K562 (cell line): ENCODE data around the gene G6PC3. TPM values are rescaled to one million over a fixed set of nuclear protein-coding genes. Genes with fewer than 3 reads are reported as not detected.
A peak's percentile ranks its signal among the peaks of the same experiment; 100 is the strongest.

Source experiments
- ESRRB ChIP-seq: fragments of 250-450 bp; sonication (Bioruptor Pico); IDR thresholded peaks from 2 replicates; pipeline ENCODE4 v1.5.0; 2020; ENCODE audit warnings: mild to moderate bottlenecking, moderate library complexity, borderline replicate concordance
- HDAC1 ChIP-seq, 2 experiments: fragments of 450-650 bp; IDR thresholded peaks; 2 replicates each; pipeline ENCODE4 v1.6.1; 2016 to 2017; ENCODE audit warnings: inconsistent platforms in 1 of 2, mild to moderate bottlenecking in 1 of 2, moderate library complexity in 1 of 2
- KLF6 ChIP-seq: fragments of 250-450 bp; sonication (Bioruptor Pico); IDR thresholded peaks from 2 replicates; pipeline ENCODE4 v1.4.0; 2020; ENCODE audit warnings: mild to moderate bottlenecking, moderate library complexity, borderline replicate concordance
- LCOR ChIP-seq: sonication (generic); formaldehyde crosslinking; IDR thresholded peaks from 2 replicates; pipeline ENCODE4 v1.8.0; 2022; ENCODE audit warnings: mild to moderate bottlenecking, missing genetic modification reagents
- MBD2 ChIP-seq: sonication (generic); IDR thresholded peaks from 2 replicates; pipeline ENCODE4 v1.6.1; 2016; ENCODE audit warnings: low read depth, borderline replicate concordance
- RFX5 ChIP-seq: IDR thresholded peaks from 2 replicates; pipeline ENCODE4 v1.6.1; 2011; ENCODE audit warnings: low read depth, mild to moderate bottlenecking, improper control_type of control experiment, low read length
- SMARCA5 ChIP-seq: fragments of 450-650 bp; IDR thresholded peaks from 2 replicates; pipeline ENCODE4 v1.6.1; 2016
- TSHZ1 ChIP-seq: fragments of 250-450 bp; sonication (Bioruptor Pico); IDR thresholded peaks from 2 replicates; pipeline ENCODE4 v1.4.0; 2020; ENCODE audit warnings: mild to moderate bottlenecking, moderate library complexity
- ZKSCAN3 ChIP-seq: fragments of 250-450 bp; sonication (Bioruptor Pico); IDR thresholded peaks from 2 replicates; pipeline ENCODE4 v1.4.0; 2020
- ZNF175 ChIP-seq: fragments of 200-800 bp; sonication (Bioruptor generic); IDR thresholded peaks from 2 replicates; pipeline ENCODE4 v1.6.1; 2016; ENCODE audit warnings: low read depth, mild to moderate bottlenecking, missing genetic modification characterization, missing compliant biosample characterization
- ZNF23 ChIP-seq: fragments of 250-450 bp; sonication (Bioruptor Pico); IDR thresholded peaks from 2 replicates; pipeline ENCODE4 v1.4.0; 2020; ENCODE audit warnings: mild to moderate bottlenecking
- ZNF318 ChIP-seq, 2 experiments: fragments of 450-650 bp; IDR thresholded peaks; 2 replicates each; pipeline ENCODE4 v1.6.1; 2016; ENCODE audit warnings: mild to moderate bottlenecking in 2 of 2, borderline replicate concordance in 1 of 2, low read depth in 1 of 2, moderate library complexity in 1 of 2
- ZNF395 ChIP-seq: fragments of 200-800 bp; sonication (Bioruptor generic); IDR thresholded peaks from 2 replicates; pipeline ENCODE4 v1.6.1; 2017; ENCODE audit warnings: missing genetic modification characterization, missing compliant biosample characterization
- ZNF584 ChIP-seq: fragments of 200-800 bp; sonication (Bioruptor generic); IDR thresholded peaks from 2 replicates; pipeline ENCODE4 v1.6.1; 2016; ENCODE audit warnings: low read depth, mild to moderate bottlenecking, missing genetic modification characterization, missing compliant biosample characterization
- polyA plus RNA-seq, 8 experiments: library from polyadenylated mRNA; depleted of rRNA in 4 of 8; stranded (reverse) in 5 of 8; unstranded in 3 of 8; fragments of >200 nt; fragmentation: Nextera tagmentation in 2 of 8; fragmentation: Illumina TruSeq in 1 of 8; extraction: Ambion mirVana in 2 of 8; extraction: Trizol in 1 of 8; gene quantifications; 2 replicates each; pipeline versions ENCODE4 v1.2.1 to v1.2.3, GENCODE V29; 2011 to 2014; ENCODE audit warnings: inconsistent platforms in 1 of 8, missing spikeins in 1 of 8
- total RNA-seq, 7 experiments: library from RNA; depleted of rRNA in 6 of 7; stranded (reverse); fragments of >200 nt in 6 of 7; fragmentation: Illumina TruSeq in 2 of 7; extraction: Trizol in 2 of 7; gene quantifications; 2 replicates each; pipeline versions ENCODE4 v1.2.1 to v1.2.3, GENCODE V29; 2011 to 2021; ENCODE audit warnings: low replicate concordance in 1 of 7

G6PC3 gene
- total and polyA plus RNA-seq, 9 of the 15 experiments (the other 6 are each of a cell fraction or from before 2014, with no cell fraction given), result 10.4 to 57.8 (median 31.1) TPM

- TF ChIP-seq ZNF318 (IDR thresholded peaks at IDR 0.05; ENCODE audit: borderline replicate concordance in 1 of 2, low read depth in 1 of 2) (no peak), LCOR (CRISPR knock-in tag) (no peak), ZNF175 (CRISPR knock-in tag) (no peak), MBD2 (0 out of 2 replicates have a peak, but pooled peaks have one; percentile 7), ESRRB (CRISPR knock-in tag) (no peak), KLF6 (CRISPR knock-in tag) (no peak), ZNF23 (CRISPR knock-in tag) (no peak), SMARCA5 (no peak), ZNF395 (CRISPR knock-in tag) (no peak; the same call in 1 of the 2 replicates), RFX5 (no peak), HDAC1 (IDR thresholded peaks at IDR 0.05) (peak in 1 of 2 experiments; percentile 61; a peak in 2 of 4 replicates), ZNF584 (CRISPR knock-in tag) (peak; percentile 46; the same call in 1 of the 2 replicates), ZKSCAN3 (CRISPR knock-in tag) (no peak), TSHZ1 (CRISPR knock-in tag) (no peak)
These were observed 25.3 kb downstream of the G6PC3 start (continued) for GRCh38 chr17:44095647-44096496.
